Stimulated activated CD4-positive, alpha-beta T cell treated with anti-CD3 and anti-CD28 coated beads, Interleukin-12 subunit alpha, Interleukin-12 subunit beta, amount 100 ng/mL, for 48 hours (primary cell): Measurements from ENCODE around the gene PLN.

ENCODE experiments used
- DNase-seq, 3 donors: peaks; one replicate each; pipeline ENCODE4 v3.0.0-alpha.2; 2020; ENCODE audit warnings: low read depth in 2 of 3, low spot score in 1 of 3

The PLN gene

DNA sequence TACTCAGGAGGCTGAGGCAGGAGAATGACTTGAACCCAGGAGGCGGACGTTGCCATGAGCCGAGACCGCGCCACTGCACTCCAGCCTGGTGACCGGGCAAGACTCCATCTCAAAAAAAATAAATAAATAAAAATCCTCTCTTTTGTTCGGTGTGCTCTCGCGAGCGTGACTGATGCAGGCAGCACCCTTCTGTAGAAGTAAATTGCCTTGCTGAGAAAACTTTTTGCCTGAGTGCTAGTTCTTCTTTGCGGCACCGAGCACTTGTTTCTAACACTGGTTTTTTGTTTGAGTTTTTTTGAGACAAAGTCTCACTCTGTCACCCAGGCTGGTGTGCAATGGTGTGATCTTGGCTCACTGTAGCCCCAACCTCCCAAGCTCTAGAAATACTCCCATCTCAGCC is 30.5 kb downstream of the PLN start:
- no peak for DNase-seq

DNA sequence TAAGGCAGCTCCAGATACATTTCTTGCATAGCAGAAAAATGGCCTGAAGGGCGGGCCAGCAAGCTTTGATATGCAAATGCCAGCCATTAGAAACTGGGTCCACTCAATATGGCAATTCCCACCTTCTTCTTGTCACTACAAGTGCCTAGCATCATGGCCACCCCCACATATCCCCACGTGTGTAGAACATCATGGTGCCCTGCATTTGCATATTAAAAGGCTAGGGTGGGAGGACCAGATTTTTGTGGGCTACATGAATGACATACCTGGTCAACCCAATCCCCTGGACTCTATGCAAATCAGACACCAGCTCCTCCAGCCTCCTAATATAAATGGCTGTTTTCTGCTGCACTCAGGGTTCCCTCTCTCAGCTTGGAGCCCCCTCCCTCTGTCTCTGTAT is 31.7 kb downstream of the PLN start:
- DNase-seq, result no peak

GRCh38 chr6:118580585-118581419 is 32.7 kb downstream of the PLN start:
- DNase-seq, result peak in 1 of 3 donors; percentile 17

- DNase-seq, result no peak
Measured at GRCh38 chr6:118581489-118581959, 33.4 kb downstream of the PLN start.

DNA sequence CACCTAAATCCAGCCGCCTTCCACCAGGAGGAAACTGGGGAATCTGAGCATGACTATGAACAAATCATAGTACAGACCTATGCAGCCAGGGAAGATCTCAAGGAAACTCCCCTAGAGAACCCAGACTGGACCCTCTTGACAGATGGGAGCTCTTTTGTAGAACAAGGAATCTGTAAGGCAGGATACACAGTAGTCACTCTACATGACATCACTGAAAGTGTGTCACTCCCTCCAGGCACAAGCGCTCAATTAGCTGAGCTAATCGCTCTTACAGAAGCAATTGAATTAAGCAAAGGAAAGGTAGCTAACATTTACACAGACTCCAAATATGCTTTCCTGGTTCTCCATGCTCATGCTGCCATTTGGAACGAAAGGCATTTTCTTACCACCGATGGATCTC is 36.8 kb downstream of the PLN start:
- DNase-seq, result no peak

- no peak for DNase-seq
Measured at GRCh38 chr6:118586746-118587485, 38.8 kb downstream of the PLN start.

- no peak for DNase-seq
Measured at GRCh38 chr6:118588626-118589025, 40.5 kb downstream of the PLN start.

DNA sequence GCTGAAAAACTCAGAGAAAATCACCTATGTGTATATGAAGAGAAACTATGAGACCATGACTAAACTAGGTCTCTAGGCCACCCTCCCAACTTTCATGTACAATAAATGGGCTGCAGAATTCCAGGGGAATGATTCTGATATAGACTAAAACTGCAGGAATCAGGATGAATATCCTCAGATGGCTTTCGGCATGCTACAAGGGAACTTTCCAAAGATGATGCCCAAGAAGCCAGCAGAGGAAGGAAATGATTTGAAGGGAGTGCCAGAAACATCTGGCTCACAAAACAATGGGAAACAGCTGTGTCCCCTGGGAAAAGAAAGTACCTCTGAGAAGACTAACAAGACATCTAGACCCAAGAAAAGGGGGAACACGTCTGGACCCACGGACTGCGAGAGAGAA is 41.1 kb downstream of the PLN start:
- DNase-seq, result no peak

- DNase-seq, result no peak
Measured at GRCh38 chr6:118589649-118590365, 41.7 kb downstream of the PLN start.

GRCh38 chr6:118591897-118592296 is 43.8 kb downstream of the PLN start:
- DNase-seq, result no peak

GRCh38 chr6:118594877-118595276 is 46.8 kb downstream of the PLN start:
- DNase-seq, result no peak

GRCh38 chr6:118596774-118597320 is 48.8 kb downstream of the PLN start:
- no peak for DNase-seq

DNA sequence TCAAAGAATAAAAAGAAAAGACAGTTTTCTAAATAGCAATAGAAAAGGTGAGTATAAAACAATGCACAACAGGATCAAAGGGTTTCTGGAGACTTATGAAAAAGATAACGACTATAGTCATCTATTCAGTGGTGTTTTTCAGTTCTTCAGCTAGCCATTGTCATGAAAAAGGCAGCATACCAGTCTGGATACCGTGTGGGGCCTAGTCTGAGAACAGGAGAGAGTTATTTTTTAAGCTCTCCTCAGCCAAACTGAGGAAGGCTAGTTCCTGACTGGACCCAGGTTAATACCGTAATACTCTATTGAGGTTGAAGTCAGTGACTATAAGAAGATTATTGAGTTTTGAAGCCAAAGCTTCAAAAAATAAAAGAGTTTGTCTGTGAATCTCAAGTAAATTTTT is 49.5 kb downstream of the PLN start:
- no peak for DNase-seq

- DNase-seq, result no peak
Measured at GRCh38 chr6:118598324-118598723, 50.2 kb downstream of the PLN start.

GRCh38 chr6:118602300-118602699 is 54.2 kb downstream of the PLN start:
- no peak for DNase-seq

GRCh38 chr6:118603372-118603771 is 55.3 kb downstream of the PLN start:
- no peak for DNase-seq

DNA sequence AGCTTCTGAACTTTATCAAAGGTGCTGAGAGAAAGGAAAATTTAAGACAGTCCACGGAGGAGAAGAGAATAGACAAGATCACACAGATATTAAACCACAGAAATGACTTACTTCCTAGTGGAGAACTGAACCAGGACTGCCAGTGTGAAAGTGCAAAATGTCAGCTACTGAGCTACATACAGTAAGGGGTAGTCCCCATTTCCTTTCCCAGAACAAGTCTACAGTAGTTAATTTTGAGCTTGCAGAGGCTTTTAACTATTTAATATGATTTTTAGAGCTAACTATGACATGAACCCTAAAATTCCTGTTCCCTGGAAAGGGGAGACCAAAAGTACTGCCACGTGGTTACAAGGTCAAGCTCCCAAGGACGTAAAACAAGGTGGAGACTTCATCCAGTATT is 58.2 kb downstream of the PLN start:
- no peak for DNase-seq

DNA sequence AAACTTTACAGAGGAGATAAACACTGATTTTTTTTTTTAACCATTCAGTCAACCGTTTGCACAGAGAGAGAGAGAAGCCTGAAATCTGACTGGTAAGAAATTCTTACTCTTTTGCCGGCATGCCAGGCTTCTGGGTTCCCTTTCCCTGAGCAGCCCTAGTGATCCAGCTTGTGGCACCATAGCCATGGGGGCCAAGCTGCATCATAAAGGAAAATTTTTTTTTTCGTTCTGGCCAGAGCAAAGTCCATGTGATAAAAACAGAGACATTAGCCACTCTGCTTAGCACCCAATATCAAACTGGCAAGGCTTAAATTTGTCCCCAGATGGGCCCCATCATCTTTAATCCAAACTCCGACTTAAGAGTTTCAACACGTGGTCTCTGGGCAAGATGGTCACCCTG is 58.8 kb downstream of the PLN start:
- no peak for DNase-seq
